DOHH2 (cell line): ENCODE data around the gene RDM1.

ENCODE experiments used
- H3F3A ChIP-seq: fragments of 200-600 bp; sonication (generic), shearing (Covaris generic); 2 replicates; pipeline ENCODE4 v1.6.0; 2016; ENCODE audit warnings: antibody characterized with exemption, mild to moderate bottlenecking; ENCODE audit not compliant: control insufficient read depth, insufficient read depth
- H3K27ac ChIP-seq: fragments of 200-600 bp; sonication (generic); 2 replicates; pipeline ENCODE4 v1.5.1; 2014; ENCODE audit warnings: low read depth, mild to moderate bottlenecking, low read length, moderate library complexity
- H3K27me3 ChIP-seq: fragments of 200-600 bp; sonication (generic); 2 replicates; pipeline ENCODE4 v1.6.1; 2014; ENCODE audit warnings: mild to moderate bottlenecking, low read length, mixed read lengths; ENCODE audit not compliant: control insufficient read depth
- H3K36me3 ChIP-seq: fragments of 200-600 bp; sonication (generic); 2 replicates; pipeline ENCODE4 v1.6.1; 2014; ENCODE audit warnings: mild to moderate bottlenecking, low read length, moderate library complexity, mixed read lengths; ENCODE audit not compliant: control insufficient read depth
- H3K4me1 ChIP-seq: fragments of 200-600 bp; sonication (generic); 2 replicates; pipeline ENCODE4 v1.6.1; 2014; ENCODE audit warnings: mild to moderate bottlenecking, low read length, mixed read lengths; ENCODE audit not compliant: control insufficient read depth
- H3K4me2 ChIP-seq: fragments of 200-600 bp; sonication (generic); 2 replicates; pipeline ENCODE4 v1.6.0; 2014; ENCODE audit warnings: mild to moderate bottlenecking, low read length, moderate library complexity
- H3K4me3 ChIP-seq: fragments of 200-600 bp; sonication (generic); 2 replicates; pipeline ENCODE4 v1.5.1; 2014; ENCODE audit warnings: mild to moderate bottlenecking, low read length, mixed read lengths
- H3K79me2 ChIP-seq: fragments of 200-600 bp; sonication (generic); 2 replicates; pipeline ENCODE4 v1.6.1; 2014; ENCODE audit warnings: mild to moderate bottlenecking, low read length, mixed read lengths; ENCODE audit not compliant: control insufficient read depth
- H3K9me2 ChIP-seq: fragments of 200-600 bp; sonication (generic); replicated peaks from 2 replicates; pipeline ENCODE4 v1.6.1; 2014; ENCODE audit warnings: mild to moderate bottlenecking, low read length, mixed read lengths; ENCODE audit not compliant: control insufficient read depth
- H3K9me3 ChIP-seq: fragments of 200-600 bp; sonication (generic); 2 replicates; pipeline ENCODE4 v1.6.1; 2014; ENCODE audit warnings: antibody characterized with exemption, low read length, mixed read lengths; ENCODE audit not compliant: control insufficient read depth, insufficient read depth
- H4K20me1 ChIP-seq: fragments of 200-600 bp; sonication (generic); 2 replicates; pipeline ENCODE4 v1.6.0; 2014; ENCODE audit warnings: low read depth, mild to moderate bottlenecking, antibody characterized with exemption, low read length, moderate library complexity; ENCODE audit not compliant: control insufficient read depth, insufficient read depth
- CTCF ChIP-seq: fragments of 200-600 bp; sonication (generic); IDR thresholded peaks from one replicate; pipeline ENCODE4 v1.5.1; 2014; ENCODE audit warnings: antibody characterized with exemption, mild to moderate bottlenecking, low read depth, low read length; ENCODE audit not compliant: poor library complexity, severe bottlenecking
- EZH2phosphoT487 ChIP-seq: fragments of 200-600 bp; sonication (generic); IDR thresholded peaks from 2 replicates; pipeline ENCODE4 v1.6.1; 2017; ENCODE audit warnings: borderline replicate concordance, mild to moderate bottlenecking, antibody characterized with exemption, low read length, moderate library complexity, mixed read lengths

RDM1 gene

GRCh38 chr17:35907691-35908090, 22.9 kb downstream of the RDM1 start:
- no peak for TF ChIP-seq EZH2phosphoT487
- Histone ChIP-seq H4K20me1 (no peaks in the 10 kb centered on the region), H3K79me2 (no peaks in the 10 kb centered on the region), H3K36me3 (no peaks in the 10 kb centered on the region), H3K9me3 (no peaks in the 10 kb centered on the region), H3F3A (no peaks in the 10 kb centered on the region), H3K4me1 (no peaks in the 10 kb centered on the region), H3K4me2 (no peak overlapping the region), H3K27ac (no peak overlapping the region), H3K4me3 (no peak overlapping the region), H3K27me3 (0 out of 2 replicates have a peak, but pooled peaks cover 2% of the 10 kb centered on the region), H3K9me2 (no peaks in the 10 kb centered on the region)

GRCh38 chr17:35906926-35907637, 23.5 kb downstream of the RDM1 start:
- Histone ChIP-seq H3K4me3 (no peak overlapping the region), H3F3A (no peaks in the 10 kb centered on the region), H3K9me2 (no peaks in the 10 kb centered on the region), H3K27ac (no peak overlapping the region), H3K4me1 (no peaks in the 10 kb centered on the region), H3K4me2 (no peak overlapping the region), H3K36me3 (no peaks in the 10 kb centered on the region), H3K9me3 (no peaks in the 10 kb centered on the region), H3K27me3 (0 out of 2 replicates have a peak, but pooled peaks cover 2% of the 10 kb centered on the region), H4K20me1 (no peaks in the 10 kb centered on the region), H3K79me2 (no peaks in the 10 kb centered on the region)
- TF ChIP-seq CTCF (no peak), EZH2phosphoT487 (no peak)

DNA sequence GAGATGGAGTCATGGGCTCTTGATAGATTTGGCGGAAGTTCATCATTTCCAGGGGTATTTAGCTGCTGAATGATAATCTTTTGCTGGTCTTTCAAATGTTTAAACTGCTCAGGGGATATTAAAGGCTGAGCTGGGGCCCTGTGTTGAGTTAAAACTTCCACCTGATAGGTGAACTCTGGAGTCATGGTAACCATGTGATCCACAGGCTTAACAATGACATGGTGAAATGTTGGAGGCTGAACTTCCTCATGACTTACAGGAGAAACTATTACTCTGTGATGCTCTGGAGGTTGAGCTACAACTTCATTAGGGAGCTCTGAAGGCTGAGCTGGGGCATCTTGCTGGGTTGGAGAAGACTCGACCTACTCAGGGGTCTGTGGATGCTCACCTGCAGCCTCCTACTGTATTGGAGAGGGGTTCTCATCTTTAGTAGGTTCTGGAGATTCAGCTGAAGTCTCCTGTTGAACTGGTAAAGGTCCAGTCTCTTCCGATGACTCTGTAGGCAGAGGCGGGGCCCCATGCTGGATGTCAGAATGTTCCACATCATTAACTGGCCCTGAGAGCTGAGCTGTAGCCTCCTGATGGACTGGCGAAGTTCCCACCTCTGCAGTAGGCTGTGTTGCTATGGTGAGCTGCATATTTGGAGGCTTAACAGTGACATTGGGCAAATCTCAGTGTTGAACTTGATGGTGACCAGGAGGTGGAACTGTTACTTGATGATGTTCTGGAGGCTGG, 24.2 kb downstream of the RDM1 start:
- no peak overlapping the region for H3K27ac ChIP-seq
- H3K4me1 ChIP-seq = no peaks in the 10 kb centered on the region
- TF ChIP-seq CTCF (no peak), EZH2phosphoT487 (no peak)
- H3K36me3 ChIP-seq = no peaks in the 10 kb centered on the region
- H3K9me3 ChIP-seq = no peaks in the 10 kb centered on the region
- no peaks in the 10 kb centered on the region for H3K9me2 ChIP-seq
- H3K79me2 ChIP-seq = no peaks in the 10 kb centered on the region
- H3K4me3 ChIP-seq = no peak overlapping the region
- H4K20me1 ChIP-seq = no peaks in the 10 kb centered on the region
- H3K27me3 ChIP-seq = 0 out of 2 replicates have a peak, but pooled peaks cover 2% of the 10 kb centered on the region
- no peak overlapping the region for H3K4me2 ChIP-seq
- no peaks in the 10 kb centered on the region for H3F3A ChIP-seq

- Histone ChIP-seq H3K9me2 (no peaks in the 10 kb centered on the region), H3K27me3 (no peaks in the 10 kb centered on the region), H3K79me2 (no peaks in the 10 kb centered on the region), H4K20me1 (no peaks in the 10 kb centered on the region), H3K4me2 (no peak overlapping the region), H3K36me3 (no peaks in the 10 kb centered on the region), H3K9me3 (no peaks in the 10 kb centered on the region), H3K4me3 (no peak overlapping the region), H3F3A (no peaks in the 10 kb centered on the region), H3K4me1 (no peaks in the 10 kb centered on the region), H3K27ac (no peak overlapping the region)
- TF ChIP-seq EZH2phosphoT487 (no peak), CTCF (no peak)
Observed at GRCh38 chr17:35903451-35903850, 27.1 kb downstream of the RDM1 start.
